Gastrocnemius medialis (tissue), 4 donors: ENCODE data around the gene GALNT2. TPM values are rescaled to one million over a fixed set of nuclear protein-coding genes. Genes with fewer than 3 reads are reported as not detected.

Source experiments
- ATAC-seq, 2 donors: fragments of 150-250 bp; one replicate each; pipeline ENCODE4 v1.9.1; 2016
- DNase-seq, 2 donors: peaks; one replicate each; pipeline ENCODE4 v3.0.0-alpha.2; 2019
- H3K27ac ChIP-seq, 4 donors: fragments of 200-600 bp; sonication (generic); 1 replicate in 1 of 4; 2 replicates in 3 of 4; pipeline ENCODE4 v1.5.1; 2016 to 2018; ENCODE audit warnings: mild to moderate bottlenecking in 2 of 4, moderate library complexity in 1 of 4
- H3K27me3 ChIP-seq, 3 donors: fragments of 200-600 bp; sonication (generic) in 2 of 3; 1 replicate in 1 of 3; 2 replicates in 2 of 3; pipeline versions ENCODE4 v1.5.1 to v1.6.0; 2016 to 2019; ENCODE audit warnings: mild to moderate bottlenecking in 1 of 3, moderate library complexity in 1 of 3
- H3K36me3 ChIP-seq, 2 donors: fragments of 200-600 bp; sonication (generic) in 1 of 2; one replicate each; pipeline ENCODE4 v1.5.1; 2017 to 2018
- H3K4me1 ChIP-seq, 2 donors: fragments of 200-600 bp; sonication (generic) in 1 of 2; one replicate each; pipeline ENCODE4 v1.5.1; 2016 to 2017; ENCODE audit warnings: mild to moderate bottlenecking in 2 of 2
- H3K4me3 ChIP-seq, 4 donors: fragments of 200-600 bp; sonication (generic) in 3 of 4; 1 replicate in 1 of 4; 2 replicates in 3 of 4; pipeline ENCODE4 v1.5.1; 2016 to 2019; ENCODE audit warnings: mild to moderate bottlenecking in 2 of 4
- H3K9me3 ChIP-seq, 3 donors: fragments of 200-600 bp; sonication (generic) in 2 of 3; 1 replicate in 1 of 3; 2 replicates in 2 of 3; pipeline ENCODE4 v1.5.1; 2016 to 2019
- POLR2A ChIP-seq, 2 donors: fragments of 450-650 bp; IDR thresholded peaks; one replicate each; pipeline ENCODE4 v1.6.1; 2017; ENCODE audit warnings: antibody characterized with exemption in 2 of 2, mild to moderate bottlenecking in 2 of 2, moderate library complexity in 2 of 2
- in situ Hi-C, 4 donors: fragments of 200-750 bp; cut with MboI; loops; one replicate each; pipeline versions ENCODE4 v1.15.0 to v1.8.0; 2017; ENCODE audit warnings: low sequenced_read_pairs in 4 of 4
- intact Hi-C: fragments of 100-400 bp; cut with DNase I; formaldehyde crosslinking; loops from one replicate; pipeline ENCODE4 v1.15.1; 2023; ENCODE audit warnings: low total_unique reads
- total RNA-seq, 4 donors: library from RNA; depleted of rRNA; stranded (reverse); fragments of >200 nt; gene quantifications; one replicate each; pipeline versions ENCODE4 v1.1.0 to v1.2.3, GENCODE V29; 2016
- TF ChIP-seq, protein P1 (sequence below), 5 experiments: fragments of 450-650 bp in 3 of 5; fragments of 200-600 bp in 2 of 5; sonication (generic) in 2 of 5; IDR thresholded peaks in 4 of 5; conservative IDR thresholded peaks in 1 of 5; 1 replicate in 4 of 5; 2 replicates in 1 of 5; pipeline ENCODE4 v1.5.1; 2016 to 2019; ENCODE audit warnings: antibody characterized with exemption in 5 of 5, mild to moderate bottlenecking in 3 of 5, moderate library complexity in 3 of 5

Gene GALNT2
- total RNA-seq, 4 donors from 2014 or later, result 73.7 to 106 (median 78.3) TPM

DNA sequence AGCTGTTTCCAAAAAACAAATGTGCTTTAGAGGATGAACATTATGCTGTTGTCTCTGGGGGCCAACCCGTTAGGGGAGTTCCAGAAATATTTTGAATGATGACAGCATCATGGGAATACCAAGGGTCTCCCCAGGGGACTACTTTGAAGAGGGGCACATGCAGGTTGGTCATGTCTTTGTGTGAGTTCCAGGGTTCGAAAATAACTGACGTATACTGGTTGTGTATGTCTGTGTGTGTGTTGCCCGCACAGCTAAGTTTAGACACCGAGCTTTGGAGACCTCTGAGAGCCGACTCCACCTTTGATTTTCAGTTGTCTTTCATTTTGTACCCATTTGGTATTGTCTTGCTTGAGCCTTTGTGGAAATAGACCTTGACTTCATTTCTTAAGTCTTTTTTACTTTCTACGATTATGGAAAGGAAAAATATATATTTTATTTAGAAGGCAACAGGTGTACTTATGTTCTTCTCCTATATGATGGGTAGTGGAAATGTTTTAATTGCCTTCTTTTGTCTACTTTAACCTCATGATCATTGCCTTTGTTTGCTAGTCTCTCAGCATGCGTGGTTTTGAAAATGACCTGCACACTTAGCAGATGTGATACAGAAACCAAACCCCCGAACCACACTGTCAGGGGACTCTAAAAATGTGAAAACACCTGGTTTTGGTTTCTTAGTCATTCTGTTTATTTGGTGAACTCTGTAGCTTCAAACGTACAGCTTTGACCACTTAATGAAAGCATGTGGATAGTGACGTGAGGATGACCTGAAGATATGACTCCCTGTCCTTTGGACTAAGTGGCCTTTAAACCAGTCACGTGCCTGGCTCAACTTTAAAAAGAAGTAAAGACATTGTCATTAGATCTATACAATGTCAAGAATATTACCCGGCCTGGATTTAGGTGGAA, 56.5 kb downstream of the GALNT2 start:
- no peak for ATAC-seq
- in situ Hi-C loops, result no loop called here

DNA sequence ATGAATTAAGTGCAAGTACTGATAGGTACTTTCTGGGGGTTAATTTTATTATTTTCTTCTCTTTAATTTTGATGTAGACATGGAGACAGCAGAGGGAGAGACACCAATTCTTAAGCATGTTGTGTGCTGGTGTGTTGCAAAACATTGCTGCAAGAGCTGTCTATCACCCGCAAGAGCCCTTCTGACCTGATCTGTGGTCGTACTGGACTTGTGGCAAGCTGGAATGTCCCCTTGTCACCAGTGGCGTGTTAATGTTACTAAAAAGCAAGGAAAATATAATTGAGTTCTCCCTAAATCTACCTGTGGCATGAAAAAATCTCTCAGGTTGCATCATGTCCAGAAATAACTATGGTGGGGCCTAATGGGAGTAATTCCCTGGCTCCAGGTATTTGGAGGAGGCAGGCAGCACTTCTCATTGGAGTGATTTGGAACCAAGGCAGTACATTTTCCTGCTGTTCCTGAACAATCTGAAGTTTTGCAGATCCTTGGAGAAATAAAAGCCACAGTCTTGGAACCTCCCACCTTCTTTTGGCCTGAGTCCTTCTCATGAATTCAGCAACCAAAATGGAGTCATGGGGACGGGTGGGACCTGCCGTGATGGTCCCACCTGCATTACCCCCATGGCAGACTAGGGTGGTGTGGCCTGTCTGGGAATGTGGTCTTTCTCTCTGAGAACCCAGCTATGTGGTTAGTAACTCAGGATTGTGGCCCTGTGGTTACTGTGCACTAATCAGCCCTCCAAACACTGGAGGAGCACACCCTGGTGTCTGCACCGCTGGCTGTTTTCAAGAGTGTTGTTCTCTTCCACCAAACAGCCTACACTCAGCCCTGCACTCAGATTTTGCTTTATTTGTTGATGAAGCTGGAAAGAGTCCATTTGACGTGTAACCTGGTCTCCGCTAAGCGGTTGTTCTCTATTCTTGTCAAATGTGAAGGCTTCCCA, 57.4 kb downstream of the GALNT2 start:
- in situ Hi-C loops, result no loop called here
- Histone ChIP-seq H3K27ac (no peak overlapping the region), H3K4me1 (peaks cover 54 to 68% of the 10 kb centered on the region in 2 donors), H3K27me3 (no peaks in the 10 kb centered on the region), H3K4me3 (no peak overlapping the region), H3K36me3 (no peaks in the 10 kb centered on the region), H3K9me3 (no peaks in the 10 kb centered on the region)
- TF ChIP-seq, protein P1, sequence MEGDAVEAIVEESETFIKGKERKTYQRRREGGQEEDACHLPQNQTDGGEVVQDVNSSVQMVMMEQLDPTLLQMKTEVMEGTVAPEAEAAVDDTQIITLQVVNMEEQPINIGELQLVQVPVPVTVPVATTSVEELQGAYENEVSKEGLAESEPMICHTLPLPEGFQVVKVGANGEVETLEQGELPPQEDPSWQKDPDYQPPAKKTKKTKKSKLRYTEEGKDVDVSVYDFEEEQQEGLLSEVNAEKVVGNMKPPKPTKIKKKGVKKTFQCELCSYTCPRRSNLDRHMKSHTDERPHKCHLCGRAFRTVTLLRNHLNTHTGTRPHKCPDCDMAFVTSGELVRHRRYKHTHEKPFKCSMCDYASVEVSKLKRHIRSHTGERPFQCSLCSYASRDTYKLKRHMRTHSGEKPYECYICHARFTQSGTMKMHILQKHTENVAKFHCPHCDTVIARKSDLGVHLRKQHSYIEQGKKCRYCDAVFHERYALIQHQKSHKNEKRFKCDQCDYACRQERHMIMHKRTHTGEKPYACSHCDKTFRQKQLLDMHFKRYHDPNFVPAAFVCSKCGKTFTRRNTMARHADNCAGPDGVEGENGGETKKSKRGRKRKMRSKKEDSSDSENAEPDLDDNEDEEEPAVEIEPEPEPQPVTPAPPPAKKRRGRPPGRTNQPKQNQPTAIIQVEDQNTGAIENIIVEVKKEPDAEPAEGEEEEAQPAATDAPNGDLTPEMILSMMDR (IDR thresholded peaks at IDR 0.05 in 4 of 5, conservative IDR thresholded peaks at IDR 0.05 in 1 of 5), result no peak
- no peak for TF ChIP-seq POLR2A (IDR thresholded peaks at IDR 0.05)
- ATAC-seq (no peak), DNase-seq (no peak)
- intact Hi-C loops, result no loop called here

More for the DNA sequence above, 56.5 kb downstream of the GALNT2 start:
- Histone ChIP-seq H3K36me3 (no peaks in the 10 kb centered on the region), H3K9me3 (no peaks in the 10 kb centered on the region), H3K27me3 (no peaks in the 10 kb centered on the region), H3K27ac (no peak overlapping the region), H3K4me1 (peaks cover 58 to 68% of the 10 kb centered on the region in 2 donors), H3K4me3 (no peak overlapping the region)
- no peak for TF ChIP-seq POLR2A (IDR thresholded peaks at IDR 0.05)
- TF ChIP-seq, protein P1 (IDR thresholded peaks at IDR 0.05 in 4 of 5, conservative IDR thresholded peaks at IDR 0.05 in 1 of 5), result no peak
- DNase-seq, result no peak
- intact Hi-C loops, result no loop called here

DNA sequence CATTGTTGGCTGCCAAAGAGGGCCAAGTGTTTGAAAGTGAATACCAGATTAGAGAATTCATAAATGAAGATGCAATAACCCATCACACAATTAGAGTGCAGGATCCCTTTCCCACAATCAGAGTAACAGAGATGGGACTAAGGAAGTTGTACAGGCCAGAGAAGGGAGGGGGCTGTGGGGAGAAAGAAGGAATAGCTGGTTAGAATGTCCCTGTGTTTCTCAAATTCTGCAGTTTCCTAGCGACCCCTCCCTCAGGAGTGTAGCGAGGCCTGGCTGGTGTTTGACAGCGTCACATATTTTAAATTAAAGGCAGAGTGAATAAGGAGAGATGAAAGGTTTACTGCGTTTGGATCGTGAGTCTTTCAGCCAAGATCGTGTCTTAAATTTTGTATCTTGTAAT, 58.1 kb downstream of the GALNT2 start:
- no peak for ATAC-seq
- no peaks in the 10 kb centered on the region for H3K36me3 ChIP-seq
- no peak overlapping the region for H3K27ac ChIP-seq
- peaks cover 50 to 69% of the 10 kb centered on the region in 2 donors for H3K4me1 ChIP-seq
- H3K9me3 ChIP-seq, result no peaks in the 10 kb centered on the region
- H3K27me3 ChIP-seq, result no peaks in the 10 kb centered on the region
- DNase-seq, result no peak
- TF ChIP-seq, protein P1 (IDR thresholded peaks at IDR 0.05 in 4 of 5, conservative IDR thresholded peaks at IDR 0.05 in 1 of 5), result no peak
- TF ChIP-seq POLR2A (IDR thresholded peaks at IDR 0.05), result no peak
- intact Hi-C loops, result no loop called here
- in situ Hi-C loops, result no loop called here
- H3K4me3 ChIP-seq, result no peak overlapping the region

DNA sequence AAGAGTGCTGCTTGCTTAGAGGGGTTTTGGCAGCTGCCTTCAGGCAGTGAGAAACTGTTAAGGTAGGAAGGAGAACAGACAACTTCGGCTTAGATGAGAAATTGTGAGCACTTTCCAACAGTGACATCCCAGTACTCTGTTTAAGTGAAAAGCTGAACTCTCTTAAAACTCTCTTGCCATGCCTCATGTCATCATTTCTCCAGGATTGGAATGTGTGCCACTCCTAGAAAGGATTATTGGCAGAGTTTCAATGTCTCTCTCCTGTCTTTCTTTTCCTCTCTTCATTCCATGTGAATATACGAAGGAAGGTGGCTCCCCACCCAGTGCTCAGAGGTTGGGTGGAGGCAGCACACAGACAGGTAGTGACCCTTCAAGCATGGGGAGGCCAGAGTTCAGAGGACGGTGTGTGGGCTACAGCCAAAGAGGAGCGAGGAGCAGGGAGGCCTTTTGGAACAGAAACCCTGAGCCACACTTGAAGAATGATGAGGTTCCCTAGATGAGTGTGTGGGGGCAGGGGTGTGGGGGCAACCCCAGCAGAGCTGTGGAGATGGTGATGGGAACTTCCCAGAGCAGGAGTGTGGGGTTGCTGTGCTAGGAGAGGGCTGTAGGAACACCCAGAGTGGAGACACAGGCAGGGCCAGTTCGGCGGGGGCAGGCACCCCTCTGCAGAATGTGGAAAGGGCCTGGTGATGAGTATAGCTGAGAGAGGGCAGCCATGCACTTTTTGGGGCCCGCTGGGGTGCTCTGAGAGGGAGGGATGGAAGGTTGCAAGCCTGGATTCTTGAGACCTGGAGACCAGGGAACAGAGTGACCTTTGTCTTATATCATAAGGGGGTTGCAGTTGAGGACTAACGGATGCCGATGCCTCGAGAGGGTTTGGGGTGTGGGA, 58.8 kb downstream of the GALNT2 start:
- TF ChIP-seq, protein P1 (IDR thresholded peaks at IDR 0.05 in 4 of 5, conservative IDR thresholded peaks at IDR 0.05 in 1 of 5), result no peak
- no peak for TF ChIP-seq POLR2A (IDR thresholded peaks at IDR 0.05)
- no peaks in the 10 kb centered on the region for H3K9me3 ChIP-seq
- DNase-seq (no peak), ATAC-seq (no peak)
- H3K36me3 ChIP-seq, result no peaks in the 10 kb centered on the region
- H3K27me3 ChIP-seq, result no peaks in the 10 kb centered on the region
- no peak overlapping the region for H3K4me3 ChIP-seq
- peaks cover 50 to 69% of the 10 kb centered on the region in 2 donors for H3K4me1 ChIP-seq
- no peak overlapping the region for H3K27ac ChIP-seq
- in situ Hi-C loops, result no loop called here
- intact Hi-C loops, result no loop called here
